Ishikawa (cell line): ENCODE measurements around the gene MRAP.

Experiments
- CEBPB ChIP-seq: IDR thresholded peaks from 2 replicates; pipeline ENCODE4 v1.6.1; 2012
- CREB1 ChIP-seq: IDR thresholded peaks from 2 replicates; pipeline ENCODE4 v1.6.1; 2012; ENCODE audit warnings: low read depth
- EGR1 ChIP-seq: IDR thresholded peaks from 2 replicates; pipeline ENCODE4 v1.6.1; 2012
- EP300 ChIP-seq: IDR thresholded peaks from 2 replicates; pipeline ENCODE4 v1.6.1; 2012; ENCODE audit warnings: borderline replicate concordance
- FOXM1 ChIP-seq: IDR thresholded peaks from 2 replicates; pipeline ENCODE4 v1.6.1; 2012; ENCODE audit warnings: low read depth, borderline replicate concordance
- MAX ChIP-seq: IDR thresholded peaks from 2 replicates; pipeline ENCODE4 v1.6.1; 2012
- NFIC ChIP-seq: IDR thresholded peaks from 2 replicates; pipeline ENCODE4 v1.6.1; 2012
- RAD21 ChIP-seq: IDR thresholded peaks from 2 replicates; pipeline ENCODE4 v1.6.1; 2012; ENCODE audit warnings: low read depth
- REST ChIP-seq: IDR thresholded peaks from 2 replicates; pipeline ENCODE4 v1.6.1; 2012; ENCODE audit warnings: low read depth, mild to moderate bottlenecking
- TAF1 ChIP-seq: IDR thresholded peaks from 2 replicates; pipeline ENCODE4 v1.6.1; 2012; ENCODE audit warnings: low read depth, mild to moderate bottlenecking
- TCF12 ChIP-seq: IDR thresholded peaks from 2 replicates; pipeline ENCODE4 v1.6.1; 2012; ENCODE audit warnings: low read depth
- TEAD4 ChIP-seq: IDR thresholded peaks from 2 replicates; pipeline ENCODE4 v1.6.1; 2012
- USF1 ChIP-seq: IDR thresholded peaks from 2 replicates; pipeline ENCODE4 v1.6.1; 2012
- YY1 ChIP-seq: IDR thresholded peaks from 2 replicates; pipeline ENCODE4 v1.6.1; 2012; ENCODE audit warnings: low read depth
- ZBTB7A ChIP-seq: IDR thresholded peaks from 2 replicates; pipeline ENCODE4 v1.6.1; 2012; ENCODE audit warnings: low read depth

MRAP gene

GRCh38 chr21:32335601-32336575, 37.2 kb downstream of the MRAP start:
- TF ChIP-seq EP300, result no peak
- TF ChIP-seq USF1, result no peak
- no peak for TF ChIP-seq FOXM1
- TF ChIP-seq ZBTB7A, result no peak
- no peak for TF ChIP-seq EGR1
- no peak for TF ChIP-seq NFIC
- no peak for TF ChIP-seq CEBPB
- TF ChIP-seq REST, result no peak
- no peak for TF ChIP-seq RAD21
- TF ChIP-seq TCF12, result no peak
- TF ChIP-seq CREB1, result no peak
- no peak for TF ChIP-seq TEAD4
- TF ChIP-seq MAX, result no peak
- no peak for TF ChIP-seq YY1
- no peak for TF ChIP-seq TAF1

GRCh38 chr21:32336711-32337110, 38.1 kb downstream of the MRAP start:
- TF ChIP-seq USF1 (no peak), ZBTB7A (no peak), FOXM1 (no peak), EGR1 (no peak), EP300 (no peak), RAD21 (no peak), REST (no peak), TEAD4 (no peak), TCF12 (no peak), CREB1 (no peak), CEBPB (no peak), TAF1 (no peak), NFIC (no peak), MAX (no peak)

- no peak for TF ChIP-seq TAF1
- no peak for TF ChIP-seq RAD21
- TF ChIP-seq EP300, result no peak
- TF ChIP-seq USF1, result no peak
- TF ChIP-seq CEBPB, result no peak
- TF ChIP-seq FOXM1, result no peak
- no peak for TF ChIP-seq NFIC
- no peak for TF ChIP-seq TEAD4
- no peak for TF ChIP-seq REST
- no peak for TF ChIP-seq EGR1
Observed at GRCh38 chr21:32337206-32337605, 38.6 kb downstream of the MRAP start.
